PFSK-1 (cell line): Measurements from ENCODE around the gene EVI5L.

ENCODE experiments used
- TAF1 ChIP-seq: IDR thresholded peaks from 2 replicates; pipeline ENCODE4 v1.6.1; 2012; ENCODE audit warnings: low read length, control low read depth, borderline replicate concordance; ENCODE audit not compliant: insufficient read depth
- TF ChIP-seq, protein P1 (sequence below), 2 experiments: IDR thresholded peaks; 2 replicates each; pipeline versions ENCODE4 v1.6.1 to v1.8.0; 2011 to 2012; ENCODE audit warnings: low read depth in 2 of 2, low read length in 2 of 2, control low read depth in 1 of 2, inconsistent platforms in 1 of 2, mild to moderate bottlenecking in 1 of 2, moderate library complexity in 1 of 2; ENCODE audit not compliant: insufficient read depth in 1 of 2

DNA sequence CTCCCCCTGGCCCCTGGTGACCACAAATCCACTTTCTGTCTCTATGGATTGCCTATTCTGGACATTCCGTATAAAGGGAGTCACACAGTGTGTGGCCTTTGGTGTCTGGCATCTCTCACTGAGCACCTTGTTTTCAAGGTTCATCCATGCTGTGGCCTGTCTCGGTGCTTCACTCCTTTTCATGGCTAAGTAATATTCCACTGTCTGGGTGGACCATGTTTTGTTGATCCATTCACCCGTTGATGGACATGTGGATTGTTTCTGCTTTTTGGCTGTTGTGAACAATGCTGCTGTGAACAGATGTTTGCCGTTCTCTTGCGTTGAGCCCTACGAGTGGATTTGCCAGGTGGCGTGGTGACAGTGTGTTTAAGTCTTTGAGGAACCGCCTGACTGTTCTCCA lies 10.6 kb downstream of the EVI5L start:
- no peak for TF ChIP-seq TAF1
- TF ChIP-seq, protein P1, sequence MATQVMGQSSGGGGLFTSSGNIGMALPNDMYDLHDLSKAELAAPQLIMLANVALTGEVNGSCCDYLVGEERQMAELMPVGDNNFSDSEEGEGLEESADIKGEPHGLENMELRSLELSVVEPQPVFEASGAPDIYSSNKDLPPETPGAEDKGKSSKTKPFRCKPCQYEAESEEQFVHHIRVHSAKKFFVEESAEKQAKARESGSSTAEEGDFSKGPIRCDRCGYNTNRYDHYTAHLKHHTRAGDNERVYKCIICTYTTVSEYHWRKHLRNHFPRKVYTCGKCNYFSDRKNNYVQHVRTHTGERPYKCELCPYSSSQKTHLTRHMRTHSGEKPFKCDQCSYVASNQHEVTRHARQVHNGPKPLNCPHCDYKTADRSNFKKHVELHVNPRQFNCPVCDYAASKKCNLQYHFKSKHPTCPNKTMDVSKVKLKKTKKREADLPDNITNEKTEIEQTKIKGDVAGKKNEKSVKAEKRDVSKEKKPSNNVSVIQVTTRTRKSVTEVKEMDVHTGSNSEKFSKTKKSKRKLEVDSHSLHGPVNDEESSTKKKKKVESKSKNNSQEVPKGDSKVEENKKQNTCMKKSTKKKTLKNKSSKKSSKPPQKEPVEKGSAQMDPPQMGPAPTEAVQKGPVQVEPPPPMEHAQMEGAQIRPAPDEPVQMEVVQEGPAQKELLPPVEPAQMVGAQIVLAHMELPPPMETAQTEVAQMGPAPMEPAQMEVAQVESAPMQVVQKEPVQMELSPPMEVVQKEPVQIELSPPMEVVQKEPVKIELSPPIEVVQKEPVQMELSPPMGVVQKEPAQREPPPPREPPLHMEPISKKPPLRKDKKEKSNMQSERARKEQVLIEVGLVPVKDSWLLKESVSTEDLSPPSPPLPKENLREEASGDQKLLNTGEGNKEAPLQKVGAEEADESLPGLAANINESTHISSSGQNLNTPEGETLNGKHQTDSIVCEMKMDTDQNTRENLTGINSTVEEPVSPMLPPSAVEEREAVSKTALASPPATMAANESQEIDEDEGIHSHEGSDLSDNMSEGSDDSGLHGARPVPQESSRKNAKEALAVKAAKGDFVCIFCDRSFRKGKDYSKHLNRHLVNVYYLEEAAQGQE (IDR thresholded peaks at IDR 0.05; ENCODE audit: insufficient read depth in 1 of 2, low read depth in 2 of 2, low read length in 2 of 2), result no peak
